Smooth muscle cell (in vitro differentiated cells): ENCODE results near the gene CLCA2. TPM values are rescaled to one million over a fixed set of nuclear protein-coding genes. Genes with fewer than 3 reads are reported as not detected.

Source experiments
- DNase-seq: peaks from one replicate; lab custom pipeline; 2025; ENCODE audit not compliant: unreplicated experiment; lab: John Stamatoyannopoulos, UW
- H2AFZ ChIP-seq: fragments of 200-600 bp; sonication (generic); 2 replicates; pipeline ENCODE4 v1.6.0; 2016; ENCODE audit warnings: antibody characterized with exemption, low read depth, mild to moderate bottlenecking
- H3F3A ChIP-seq: fragments of 200-600 bp; sonication (generic); 2 replicates; pipeline ENCODE4 v1.6.0; 2017; ENCODE audit warnings: antibody characterized with exemption, low read depth
- H3K27ac ChIP-seq: fragments of 200-600 bp; sonication (generic); 2 replicates; pipeline ENCODE4 v1.5.1; 2016; ENCODE audit warnings: low read depth, mild to moderate bottlenecking
- H3K27me3 ChIP-seq: fragments of 200-600 bp; sonication (generic); 2 replicates; pipeline ENCODE4 v1.6.1; 2016; ENCODE audit warnings: low read depth, mild to moderate bottlenecking
- H3K36me3 ChIP-seq: fragments of 200-600 bp; sonication (generic); 2 replicates; pipeline ENCODE4 v1.5.1; 2016; ENCODE audit warnings: low read depth
- H3K4me1 ChIP-seq: fragments of 200-600 bp; sonication (generic); 2 replicates; pipeline ENCODE4 v1.5.1; 2016; ENCODE audit warnings: low read depth
- H3K4me2 ChIP-seq: fragments of 200-600 bp; sonication (generic); 2 replicates; pipeline ENCODE4 v1.6.0; 2016; ENCODE audit warnings: mild to moderate bottlenecking
- H3K4me3 ChIP-seq: fragments of 200-600 bp; sonication (generic); 2 replicates; pipeline ENCODE4 v1.5.1; 2016; ENCODE audit warnings: mild to moderate bottlenecking
- H3K79me2 ChIP-seq: fragments of 200-600 bp; sonication (generic); 2 replicates; pipeline ENCODE4 v1.6.0; 2016; ENCODE audit warnings: low read depth, mild to moderate bottlenecking
- H3K9ac ChIP-seq: fragments of 200-600 bp; sonication (generic); 2 replicates; pipeline ENCODE4 v1.6.0; 2016; ENCODE audit warnings: low read depth
- H3K9me3 ChIP-seq: fragments of 200-600 bp; sonication (generic); replicated peaks from 2 replicates; pipeline ENCODE4 v1.5.1; 2016; ENCODE audit warnings: low read depth
- H4K20me1 ChIP-seq: fragments of 200-600 bp; sonication (generic); 2 replicates; pipeline ENCODE4 v1.6.0; 2016; ENCODE audit warnings: low read depth
- WGBS: methylation state at CpG from one replicate; pipeline ENCODE4 v1.1.7; 2016; ENCODE audit warnings: low lambda C conversion rate; 5-methylcytosine and 5-hydroxymethylcytosine counted together
- polyA plus RNA-seq: library from polyadenylated mRNA; unstranded; fragments of >200 nt; fragmentation: Nextera tagmentation; extraction: Ambion mirVana; gene quantifications from 2 replicates; pipeline ENCODE4 v1.2.1, GENCODE V29; 2016
- total RNA-seq: library from RNA; depleted of rRNA; stranded (reverse); fragments of >200 nt; gene quantifications from 2 replicates; pipeline ENCODE4 v1.2.3, GENCODE V29; 2014
- TF ChIP-seq, protein P1 (sequence below): fragments of 200-600 bp; sonication (generic); IDR thresholded peaks from 2 replicates; pipeline ENCODE4 v1.5.1; 2017; ENCODE audit warnings: borderline replicate concordance, mild to moderate bottlenecking, antibody characterized with exemption; ENCODE audit not compliant: insufficient read depth, poor library complexity, severe bottlenecking

The CLCA2 gene
- total and polyA plus RNA-seq, 2 experiments from 2014 or later: 1.00 to 24.2 TPM

GRCh38 chr1:86447198-86447790, 23.3 kb downstream of the CLCA2 start:
- Histone ChIP-seq H4K20me1 (no peaks in the 10 kb centered on the region), H3K27me3 (peaks cover 8% of the 10 kb centered on the region), H3K36me3 (no peaks in the 10 kb centered on the region), H2AFZ (no peak overlapping the region), H3K79me2 (no peaks in the 10 kb centered on the region), H3K9me3 (no peaks in the 10 kb centered on the region), H3K9ac (no peak overlapping the region), H3K4me2 (no peak overlapping the region), H3K27ac (no peak overlapping the region), H3K4me3 (no peak overlapping the region), H3F3A (no peaks in the 10 kb centered on the region), H3K4me1 (no peaks in the 10 kb centered on the region)
- TF ChIP-seq, protein P1, sequence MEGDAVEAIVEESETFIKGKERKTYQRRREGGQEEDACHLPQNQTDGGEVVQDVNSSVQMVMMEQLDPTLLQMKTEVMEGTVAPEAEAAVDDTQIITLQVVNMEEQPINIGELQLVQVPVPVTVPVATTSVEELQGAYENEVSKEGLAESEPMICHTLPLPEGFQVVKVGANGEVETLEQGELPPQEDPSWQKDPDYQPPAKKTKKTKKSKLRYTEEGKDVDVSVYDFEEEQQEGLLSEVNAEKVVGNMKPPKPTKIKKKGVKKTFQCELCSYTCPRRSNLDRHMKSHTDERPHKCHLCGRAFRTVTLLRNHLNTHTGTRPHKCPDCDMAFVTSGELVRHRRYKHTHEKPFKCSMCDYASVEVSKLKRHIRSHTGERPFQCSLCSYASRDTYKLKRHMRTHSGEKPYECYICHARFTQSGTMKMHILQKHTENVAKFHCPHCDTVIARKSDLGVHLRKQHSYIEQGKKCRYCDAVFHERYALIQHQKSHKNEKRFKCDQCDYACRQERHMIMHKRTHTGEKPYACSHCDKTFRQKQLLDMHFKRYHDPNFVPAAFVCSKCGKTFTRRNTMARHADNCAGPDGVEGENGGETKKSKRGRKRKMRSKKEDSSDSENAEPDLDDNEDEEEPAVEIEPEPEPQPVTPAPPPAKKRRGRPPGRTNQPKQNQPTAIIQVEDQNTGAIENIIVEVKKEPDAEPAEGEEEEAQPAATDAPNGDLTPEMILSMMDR: no peak
- no peak for DNase-seq
- WGBS: 82% methylated on average over 4 of the region's 4 CpGs

- no peak overlapping the region for H3K4me3 ChIP-seq
- TF ChIP-seq, protein P1: no peak
- no peak overlapping the region for H2AFZ ChIP-seq
- H3K4me1 ChIP-seq: no peaks in the 10 kb centered on the region
- H3F3A ChIP-seq: no peaks in the 10 kb centered on the region
- H4K20me1 ChIP-seq: no peaks in the 10 kb centered on the region
- no peak overlapping the region for H3K4me2 ChIP-seq
- 100% methylated on average over 1 of the region's 1 CpG for WGBS
- DNase-seq: no peak
- H3K9ac ChIP-seq: no peak overlapping the region
- no peaks in the 10 kb centered on the region for H3K36me3 ChIP-seq
- H3K9me3 ChIP-seq: no peaks in the 10 kb centered on the region
- no peaks in the 10 kb centered on the region for H3K79me2 ChIP-seq
- H3K27ac ChIP-seq: no peak overlapping the region
- H3K27me3 ChIP-seq: peaks cover 8% of the 10 kb centered on the region
Measured at GRCh38 chr1:86448670-86449069, 24.7 kb downstream of the CLCA2 start.

DNA sequence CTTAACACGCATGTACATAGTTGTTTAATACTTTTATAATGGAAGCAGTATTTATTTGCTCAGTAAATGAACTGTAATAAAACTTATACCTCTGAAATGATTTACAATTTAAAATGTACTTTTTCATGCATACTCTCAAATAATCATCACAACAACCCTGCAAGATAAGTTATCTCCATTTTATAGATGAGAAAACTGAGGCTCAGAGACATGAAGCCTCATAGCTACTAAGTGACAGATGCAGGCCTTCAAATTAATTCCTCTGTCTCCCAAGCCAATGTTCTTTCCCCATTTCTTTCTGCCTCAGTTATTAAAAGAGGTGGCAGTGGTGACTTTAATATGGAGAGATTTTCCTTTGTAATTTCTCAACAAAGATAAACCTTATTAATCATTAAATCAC, 25.1 kb downstream of the CLCA2 start:
- Histone ChIP-seq H3K9me3 (no peaks in the 10 kb centered on the region), H3K9ac (no peak overlapping the region), H3K4me2 (no peak overlapping the region), H3K4me3 (no peak overlapping the region), H2AFZ (no peak overlapping the region), H3K27me3 (peaks cover 8% of the 10 kb centered on the region), H3F3A (no peaks in the 10 kb centered on the region), H3K36me3 (no peaks in the 10 kb centered on the region), H3K79me2 (no peaks in the 10 kb centered on the region), H3K4me1 (no peaks in the 10 kb centered on the region), H3K27ac (no peak overlapping the region), H4K20me1 (no peaks in the 10 kb centered on the region)
- no peak for DNase-seq
- TF ChIP-seq, protein P1: no peak
- WGBS: 100% methylated on average over 1 of the region's 1 CpG

- H3K36me3 ChIP-seq: no peaks in the 10 kb centered on the region
- no peaks in the 10 kb centered on the region for H3K9me3 ChIP-seq
- TF ChIP-seq, protein P1: no peak
- no peaks in the 10 kb centered on the region for H4K20me1 ChIP-seq
- no peaks in the 10 kb centered on the region for H3F3A ChIP-seq
- 54% methylated on average over 3 of the region's 3 CpGs for WGBS
- H3K4me2 ChIP-seq: no peak overlapping the region
- no peak overlapping the region for H3K4me3 ChIP-seq
- H3K79me2 ChIP-seq: no peaks in the 10 kb centered on the region
- H3K4me1 ChIP-seq: no peaks in the 10 kb centered on the region
- no peak overlapping the region for H3K27ac ChIP-seq
- H2AFZ ChIP-seq: no peak overlapping the region
- H3K9ac ChIP-seq: no peak overlapping the region
- H3K27me3 ChIP-seq: peaks cover 8% of the 10 kb centered on the region
- DNase-seq: no peak
Measured at GRCh38 chr1:86450847-86451246, 26.9 kb downstream of the CLCA2 start.
